Uterus (tissue), 2 donors: ENCODE data around the gene ECE2.

Experiments
- CTCF ChIP-seq, 4 experiments: fragments of 200-600 bp in 2 of 4; fragments of 450-650 bp in 2 of 4; sonication (generic) in 2 of 4; IDR thresholded peaks; one replicate each; pipeline ENCODE4 v1.5.1; 2016 to 2019; ENCODE audit warnings: antibody characterized with exemption in 4 of 4, mild to moderate bottlenecking in 2 of 4, moderate library complexity in 1 of 4
- POLR2A ChIP-seq, 2 donors: fragments of 450-650 bp; IDR thresholded peaks; one replicate each; pipeline ENCODE4 v1.6.1; 2016; ENCODE audit warnings: antibody characterized with exemption in 2 of 2, mild to moderate bottlenecking in 1 of 2, moderate library complexity in 1 of 2

GRCh38 chr3:184239221-184239620, 36.6 kb upstream of the ECE2 start:
- no peak for TF ChIP-seq CTCF (IDR thresholded peaks at IDR 0.05)
- no peak for TF ChIP-seq POLR2A (IDR thresholded peaks at IDR 0.05)
